GM15510 (cell line): ENCODE data around the gene RAB11B.

ENCODE experiments used
- POLR2A ChIP-seq: IDR thresholded peaks from 3 replicates; pipeline ENCODE4 v1.6.1; 2011; ENCODE audit warnings: borderline replicate concordance; ENCODE audit not compliant: insufficient read length; ENCODE audit errors: extremely low read depth

Gene RAB11B

DNA sequence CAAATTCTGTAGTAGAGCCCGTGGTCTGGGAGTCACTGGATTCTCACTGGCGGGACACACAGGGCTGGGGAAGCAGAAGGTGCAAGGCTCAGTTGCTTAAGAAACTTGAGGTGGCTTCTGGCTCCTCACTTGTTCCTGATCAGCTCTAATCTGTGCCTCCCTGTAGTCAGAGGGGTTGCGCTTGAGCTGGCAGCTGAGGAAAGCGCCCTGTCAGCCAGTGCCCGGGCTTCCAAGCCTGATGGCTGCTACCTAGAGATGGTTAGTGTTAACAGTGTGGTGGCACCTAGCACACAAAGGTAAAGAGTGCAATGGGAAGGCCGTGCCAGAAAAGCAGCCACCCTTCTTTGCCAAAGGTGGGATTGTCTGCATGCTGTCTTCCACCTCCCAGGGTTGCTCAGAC, 63.5 kb downstream of the RAB11B start:
- TF ChIP-seq POLR2A: no peak
